Anterior cingulate cortex (tissue), 58 donors: ENCODE measurements around the gene ZMYND15.

Source experiments
- DNase-seq, 58 donors: peaks; one replicate each; lab custom pipeline; 2025; lab: John Stamatoyannopoulos, UW

The ZMYND15 gene

DNA sequence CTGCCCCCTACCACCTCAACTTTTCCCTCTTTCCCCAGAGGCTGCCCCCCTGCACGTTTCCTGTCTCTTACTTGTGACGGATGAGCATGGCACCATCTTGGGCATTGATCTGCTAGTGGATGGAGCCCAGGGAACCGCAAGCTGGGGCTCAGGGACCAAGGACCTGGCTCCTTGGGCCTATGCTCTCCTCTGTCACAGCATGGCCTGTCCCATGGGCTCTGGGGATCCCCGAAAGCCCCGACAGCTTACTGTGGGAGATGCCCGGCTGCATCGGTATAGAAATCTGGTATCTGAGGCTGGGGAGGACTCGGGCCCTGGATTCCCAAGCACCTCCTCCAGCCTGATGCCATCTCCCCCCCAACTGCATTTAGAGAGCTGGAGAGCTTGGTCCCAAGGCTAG, 1.9 kb downstream of the ZMYND15 start:
- DNase-seq, result no peak

DNA sequence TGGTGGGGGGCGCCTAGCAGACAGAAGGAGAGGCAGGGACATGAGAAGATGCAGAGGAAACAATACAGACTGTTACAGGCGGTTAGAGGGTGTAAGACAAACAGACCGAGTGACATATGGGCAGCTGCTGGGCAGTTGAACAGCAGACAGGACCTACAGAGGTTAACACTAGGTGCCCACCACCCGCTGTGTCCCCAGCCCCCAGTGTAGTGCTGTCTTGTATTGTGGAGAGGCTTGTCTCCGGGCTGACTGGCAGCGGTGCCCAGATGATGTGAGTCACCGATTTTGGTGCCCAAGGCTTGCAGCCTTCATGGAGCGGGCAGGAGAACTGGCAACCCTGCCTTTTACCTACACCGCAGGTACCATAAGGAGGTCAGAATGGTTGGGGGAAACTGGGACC, 2.5 kb downstream of the ZMYND15 start:
- DNase-seq, result no peak

DNA sequence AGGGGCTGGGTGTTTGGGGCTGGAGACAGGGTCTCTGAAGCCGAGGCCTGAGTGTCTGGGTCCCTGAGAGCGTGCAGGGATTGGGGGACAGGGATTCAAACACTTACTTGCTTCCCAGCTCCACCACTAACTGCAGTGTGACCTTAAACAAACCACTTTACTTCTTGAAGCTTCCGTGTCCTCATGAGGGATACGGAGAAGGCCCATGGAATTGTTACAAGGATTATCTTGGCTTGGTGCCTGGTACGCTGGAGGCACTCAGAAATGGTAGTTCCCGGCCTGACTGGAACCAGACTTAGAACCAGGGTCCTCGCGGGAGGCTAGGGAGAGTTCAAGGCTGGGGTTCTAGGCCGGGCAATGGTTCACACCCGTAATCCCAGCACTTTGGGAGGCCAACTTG, 3.0 kb downstream of the ZMYND15 start:
- DNase-seq, result no peak

DNA sequence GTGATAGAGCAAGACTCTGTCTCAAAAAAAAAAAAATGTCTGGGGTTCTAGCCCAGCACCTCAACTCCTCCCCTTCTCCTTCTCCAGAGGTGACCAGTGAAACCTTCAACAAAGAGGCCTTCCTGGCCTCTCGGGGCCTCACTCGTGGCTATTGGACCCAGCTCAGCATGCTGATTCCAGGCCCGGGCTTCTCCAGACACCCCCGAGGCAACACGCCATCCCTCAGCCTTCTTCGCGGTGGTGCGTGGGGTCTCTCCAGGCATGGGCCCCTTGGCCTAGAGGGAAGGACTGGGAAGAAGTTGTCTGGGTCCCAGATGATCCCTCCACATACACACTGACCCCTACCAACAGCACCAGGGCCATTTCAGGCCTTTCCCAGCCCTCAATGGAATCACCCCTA, 3.6 kb downstream of the ZMYND15 start:
- no peak for DNase-seq

DNA sequence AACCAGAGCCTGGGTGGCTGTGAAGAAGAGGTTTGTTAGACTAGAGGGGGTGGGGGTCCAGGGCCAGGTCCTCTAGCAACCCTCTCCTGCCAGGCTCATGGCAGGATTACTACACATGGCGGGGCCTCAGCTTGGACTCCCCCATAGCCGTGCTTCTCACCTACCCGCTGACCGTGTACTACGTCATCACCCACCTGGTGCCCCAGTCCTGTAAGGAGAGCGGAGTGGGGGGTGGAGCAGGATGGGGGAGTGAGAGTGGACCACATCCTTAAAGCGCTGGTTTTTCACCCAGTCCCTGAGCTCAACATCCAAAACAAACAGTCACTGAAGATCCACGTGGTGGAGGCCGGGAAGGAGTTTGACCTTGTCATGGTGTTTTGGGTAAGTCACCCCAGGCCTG, 4.3 kb downstream of the ZMYND15 start:
- DNase-seq, result no peak

DNA sequence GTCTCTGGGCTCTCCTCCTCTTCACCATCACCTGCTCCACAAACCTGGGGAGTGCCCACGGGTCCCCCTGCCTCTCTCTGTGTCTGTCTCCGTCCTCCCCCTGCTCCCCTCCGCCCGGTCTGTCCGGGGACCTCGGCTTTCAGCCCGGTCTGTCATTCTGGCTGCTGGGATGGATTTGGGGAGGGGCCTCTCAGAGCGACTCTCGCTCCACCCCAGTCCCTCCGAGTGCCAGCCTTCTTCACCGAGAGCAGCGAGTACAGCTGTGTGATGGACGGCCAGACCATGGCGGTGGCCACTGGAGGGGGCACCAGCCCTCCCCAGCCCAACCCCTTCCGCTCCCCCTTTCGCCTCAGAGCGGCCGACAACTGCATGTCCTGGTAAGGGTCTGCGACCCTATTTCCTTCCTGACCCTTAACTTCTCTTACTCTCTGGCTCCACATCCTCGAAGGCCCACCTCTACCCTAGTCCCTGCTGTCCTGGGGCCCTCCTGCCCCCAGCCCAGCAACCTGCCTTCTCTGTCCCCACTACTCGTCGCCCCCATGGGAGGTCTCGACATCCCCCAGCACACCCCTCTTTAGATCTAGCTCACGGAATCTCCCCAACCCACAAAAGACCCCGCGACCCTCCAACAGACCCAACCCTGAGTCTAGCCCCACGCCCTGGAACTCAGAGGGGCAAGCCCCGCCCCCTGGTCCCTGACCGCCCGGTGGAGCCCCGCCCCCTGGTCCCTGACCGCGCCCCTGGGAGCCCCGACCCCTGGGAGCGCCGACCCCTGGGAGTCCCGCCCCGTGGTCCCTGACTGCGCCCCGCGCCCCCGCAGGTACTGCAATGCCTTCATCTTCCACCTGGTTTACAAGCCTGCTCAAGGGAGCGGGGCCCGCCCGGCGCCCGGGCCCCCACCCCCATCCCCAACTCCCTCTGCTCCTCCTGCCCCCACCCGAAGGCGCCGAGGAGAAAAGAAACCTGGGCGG, 5.7 kb downstream of the ZMYND15 start:
- no peak for DNase-seq

DNA sequence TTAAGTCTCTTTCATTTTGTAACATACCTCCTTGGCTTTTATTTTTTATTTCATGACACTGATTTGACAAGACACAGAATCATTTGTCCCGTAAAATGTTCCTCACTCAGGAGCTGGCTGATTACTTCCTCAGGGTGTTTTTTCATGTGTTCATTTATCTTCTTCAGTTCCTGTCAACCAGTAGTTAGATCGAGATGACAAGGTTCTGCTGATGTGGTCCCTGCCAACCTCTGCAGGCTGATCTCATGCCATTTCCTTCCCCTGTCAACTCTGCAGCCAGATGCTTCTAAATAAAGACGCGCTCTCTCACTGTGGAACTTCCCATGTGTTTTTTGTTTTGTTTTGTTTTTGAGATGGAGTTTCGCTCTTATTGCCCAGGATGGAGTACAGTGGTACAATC, 8.2 kb downstream of the ZMYND15 start:
- DNase-seq, result peak in 2 of 58 donors; percentile 7 to 10

DNA sequence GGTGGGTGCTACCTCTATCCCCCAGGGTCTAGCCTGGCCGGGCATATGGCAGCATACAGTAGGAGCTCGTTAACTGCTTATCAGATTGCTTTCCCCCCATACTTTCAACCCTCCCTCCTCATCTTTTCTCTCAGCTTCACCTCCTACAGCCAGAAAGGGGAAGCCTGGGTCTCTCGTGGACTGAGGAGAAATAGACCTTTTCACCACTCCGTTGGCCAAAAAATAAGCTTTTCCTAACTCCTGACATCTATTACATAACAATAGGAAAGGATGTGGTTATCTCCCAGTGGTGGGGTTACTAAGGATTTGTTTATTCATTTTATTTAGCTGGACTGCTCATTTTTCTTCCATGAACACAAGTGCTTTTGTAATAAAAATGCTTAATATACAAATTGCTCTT, 9.1 kb downstream of the ZMYND15 start:
- no peak for DNase-seq

DNA sequence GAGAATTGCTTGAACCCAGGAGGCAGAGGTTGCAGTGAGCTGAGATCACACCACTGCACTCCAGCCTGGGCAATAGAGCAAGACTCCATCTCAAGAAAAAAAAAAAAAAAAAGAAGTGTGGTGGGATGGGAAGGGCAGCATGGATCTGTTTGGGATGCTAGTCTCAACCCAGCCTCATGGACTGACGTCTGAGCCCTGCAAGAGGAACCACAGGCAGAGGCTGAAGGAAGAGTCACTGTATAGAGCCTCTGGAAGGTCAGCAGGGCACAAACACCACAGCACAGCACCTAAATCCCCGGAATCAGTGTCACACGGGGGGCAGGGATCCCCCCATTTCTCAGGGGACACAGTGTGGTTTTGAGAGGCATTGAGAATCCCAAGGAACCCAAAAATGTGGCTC, 11.0 kb downstream of the ZMYND15 start:
- no peak for DNase-seq

DNA sequence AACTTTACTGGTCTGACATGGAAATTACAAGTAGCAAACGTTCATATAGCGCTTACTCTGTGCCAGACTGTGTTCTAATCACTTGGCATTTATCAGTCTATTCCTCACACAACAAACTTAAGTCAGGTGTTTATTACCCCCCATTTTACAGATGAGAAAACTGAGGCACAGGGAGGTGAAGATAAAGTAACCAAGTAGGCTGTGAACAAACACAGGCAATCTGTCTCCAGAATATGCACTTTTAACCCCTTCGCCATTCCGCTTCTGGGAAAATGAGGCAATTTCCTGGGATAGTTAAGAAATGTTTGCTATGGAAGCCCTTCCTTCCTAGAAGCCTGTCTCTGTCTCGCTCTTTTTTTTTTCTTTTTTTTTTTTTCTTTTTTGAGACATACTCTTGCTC, 12.3 kb downstream of the ZMYND15 start:
- DNase-seq, result no peak

DNA sequence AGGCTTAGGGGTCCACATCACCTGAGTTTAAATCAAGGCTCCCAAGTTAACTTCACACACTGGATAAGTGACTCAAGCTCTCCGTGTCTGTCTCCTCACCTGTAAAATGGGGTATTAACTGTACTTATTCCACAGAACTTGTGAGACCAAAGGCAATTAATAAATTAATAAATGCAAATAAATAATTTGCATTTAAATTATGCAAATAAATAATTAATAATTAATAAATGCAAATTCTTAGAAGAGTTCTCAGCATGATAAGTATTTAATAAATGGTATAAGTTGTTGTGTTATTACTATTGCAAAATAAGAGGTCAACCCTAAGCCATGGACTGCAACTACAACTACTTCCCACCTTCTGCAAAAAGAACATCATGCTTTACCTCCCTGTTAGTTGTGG, 13.8 kb downstream of the ZMYND15 start:
- no peak for DNase-seq

DNA sequence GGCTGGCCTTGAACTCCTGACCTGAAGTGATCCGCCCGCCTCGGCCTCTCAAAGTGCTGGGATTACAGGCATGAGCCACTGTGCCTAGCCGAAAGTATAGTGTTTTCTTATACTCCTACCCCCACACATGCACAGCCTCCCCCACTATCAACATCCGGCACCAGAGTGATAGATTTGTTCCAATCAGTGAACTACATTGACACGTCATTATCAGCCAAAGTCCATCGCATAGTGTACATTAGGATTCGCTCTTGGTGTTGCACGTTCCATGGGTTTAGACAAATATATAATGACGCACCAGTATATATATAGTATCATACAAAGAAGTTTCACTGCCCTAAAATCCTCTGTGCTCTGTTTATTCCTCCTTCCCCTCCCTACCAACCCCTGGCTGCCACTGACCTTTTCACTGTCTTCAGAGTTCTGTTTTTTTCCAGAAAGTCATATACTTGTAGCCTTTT, 20.2 kb downstream of the ZMYND15 start:
- no peak for DNase-seq

DNA sequence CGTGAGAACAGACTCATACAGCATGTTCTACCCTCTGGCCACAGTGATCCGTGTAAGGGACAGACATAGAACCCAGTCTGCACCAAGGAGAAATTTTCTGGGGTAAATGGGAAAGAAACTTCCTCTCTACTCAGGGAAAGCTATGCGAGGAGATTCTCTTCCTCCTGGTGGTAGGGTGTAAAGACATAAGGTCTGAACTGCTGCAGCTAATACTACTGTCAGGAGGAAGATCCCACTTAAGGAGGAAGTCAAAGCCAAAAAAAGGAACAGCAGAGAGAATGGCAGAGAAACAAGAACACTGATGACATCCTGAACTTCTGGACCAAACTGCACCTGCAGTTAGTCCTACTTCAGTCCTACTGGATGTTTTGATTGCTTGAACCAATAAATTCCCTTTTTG, 25.0 kb downstream of the ZMYND15 start:
- peak in 1 of 58 donors; percentile 20 for DNase-seq

DNA sequence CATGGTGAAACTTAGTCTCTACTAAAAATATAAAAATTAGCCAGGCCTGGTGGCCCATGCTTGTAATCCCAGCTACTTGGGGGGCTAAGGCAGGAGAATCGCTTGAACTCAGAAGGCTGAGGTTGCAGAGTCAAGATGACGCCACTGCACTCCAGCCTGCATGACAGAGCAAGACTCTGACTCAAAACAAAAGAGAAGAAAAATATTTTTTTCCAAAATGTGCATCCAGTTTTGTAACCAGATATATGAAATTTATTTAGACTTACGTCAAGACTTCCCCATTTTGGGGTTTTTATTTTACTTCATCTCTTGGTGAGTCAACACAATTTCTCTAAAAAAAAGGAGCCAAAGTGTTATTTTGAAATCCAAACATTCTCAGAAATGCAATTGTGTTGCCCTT, 26.6 kb downstream of the ZMYND15 start:
- no peak for DNase-seq

DNA sequence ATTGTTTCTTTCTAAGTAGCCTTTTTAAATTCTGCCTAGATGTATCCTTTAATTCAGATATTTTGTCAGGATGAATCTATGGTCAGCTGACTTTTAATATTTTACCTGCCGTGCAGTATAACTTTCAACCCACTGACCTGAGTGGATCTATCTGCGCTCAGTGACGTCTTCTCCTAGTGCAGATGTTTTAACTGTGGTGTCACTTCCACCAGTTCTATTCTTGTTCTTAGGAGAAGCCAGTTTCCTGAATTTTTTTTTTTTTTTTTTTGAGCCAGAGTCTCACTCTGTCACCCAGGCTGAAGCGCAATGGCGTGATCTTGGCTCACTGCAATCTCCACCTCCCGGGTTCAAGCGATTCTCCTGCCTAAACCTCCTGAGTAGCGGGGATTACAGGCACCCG, 27.1 kb downstream of the ZMYND15 start:
- no peak for DNase-seq

DNA sequence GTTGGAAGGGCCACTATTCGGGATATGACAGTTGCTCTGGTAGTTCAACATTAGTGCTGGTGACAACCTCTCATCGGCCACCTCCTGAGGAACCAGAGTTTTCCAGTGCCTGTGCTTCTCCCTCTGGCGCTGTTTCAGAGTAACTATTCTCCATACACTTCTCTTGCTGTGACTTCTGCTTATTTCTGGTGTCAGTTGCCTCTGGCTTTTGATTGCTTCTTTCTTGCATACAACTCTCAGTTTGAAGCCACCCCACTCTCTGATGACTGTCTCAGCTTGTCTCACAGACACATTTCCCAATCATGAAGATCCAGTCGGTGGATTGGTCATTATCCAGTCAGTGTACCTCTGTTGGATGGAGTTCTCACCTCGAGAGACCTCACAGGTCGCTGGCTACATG, 28.7 kb downstream of the ZMYND15 start:
- no peak for DNase-seq

DNA sequence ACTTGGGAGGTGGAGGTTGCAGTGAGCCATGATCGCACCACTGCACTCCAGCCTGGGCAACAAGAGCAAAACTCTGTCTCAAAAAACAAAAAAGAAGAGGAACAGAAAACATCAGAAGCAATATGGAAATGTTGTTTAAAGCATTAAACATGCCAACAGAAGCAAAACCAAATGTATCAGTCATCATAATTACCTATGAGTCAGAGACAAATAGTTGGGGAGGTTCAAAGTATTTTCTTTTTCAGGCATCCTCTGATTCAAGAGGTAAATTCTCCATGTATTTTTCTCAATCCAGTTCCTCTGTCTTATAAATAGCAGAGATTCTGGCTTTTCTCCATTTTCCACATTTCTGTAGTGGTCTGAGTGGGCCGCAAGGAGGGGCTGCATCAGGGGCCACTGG, 30.0 kb downstream of the ZMYND15 start:
- no peak for DNase-seq

DNA sequence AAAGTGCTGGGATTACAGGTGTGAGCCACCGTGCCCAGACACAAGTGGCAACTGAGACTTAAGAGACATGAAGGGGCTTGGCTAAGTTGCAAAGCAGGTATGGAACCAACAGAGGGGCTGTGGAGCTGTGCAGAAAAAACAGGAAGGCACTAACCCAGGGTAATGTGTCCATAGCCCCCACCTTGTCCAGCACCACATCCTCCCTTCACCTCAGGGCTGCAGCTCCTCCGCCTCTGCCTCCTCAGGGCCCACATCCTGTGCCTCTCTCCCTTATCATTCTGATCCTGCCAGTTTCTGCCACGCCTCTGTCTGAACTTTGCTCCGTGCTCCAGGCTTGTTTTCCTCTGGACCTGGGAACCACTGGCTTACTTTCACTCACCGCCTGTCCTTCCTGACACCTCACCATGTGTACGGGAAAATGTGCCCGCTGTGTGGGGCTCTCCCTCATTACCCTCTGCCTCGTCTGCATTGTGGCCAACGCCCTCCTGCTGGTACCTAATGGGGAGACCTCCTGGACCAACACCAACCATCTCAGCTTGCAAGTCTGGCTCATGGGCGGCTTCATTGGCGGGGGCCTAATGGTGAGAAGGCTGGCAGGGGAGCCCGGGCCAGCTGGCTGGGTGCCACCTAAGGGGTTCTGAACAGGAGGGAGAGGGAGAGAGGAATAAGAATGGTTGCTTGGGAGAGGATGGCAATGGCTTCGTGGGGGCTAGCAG, 32.0 kb downstream of the ZMYND15 start, which contains the start of gene TM4SF5:
TSS of gene TM4SF5 (plus strand) at position 368 of the 716 bp plus-strand sequence. CDS start at position 405, 37 bp downstream.
- DNase-seq, result no peak

DNA sequence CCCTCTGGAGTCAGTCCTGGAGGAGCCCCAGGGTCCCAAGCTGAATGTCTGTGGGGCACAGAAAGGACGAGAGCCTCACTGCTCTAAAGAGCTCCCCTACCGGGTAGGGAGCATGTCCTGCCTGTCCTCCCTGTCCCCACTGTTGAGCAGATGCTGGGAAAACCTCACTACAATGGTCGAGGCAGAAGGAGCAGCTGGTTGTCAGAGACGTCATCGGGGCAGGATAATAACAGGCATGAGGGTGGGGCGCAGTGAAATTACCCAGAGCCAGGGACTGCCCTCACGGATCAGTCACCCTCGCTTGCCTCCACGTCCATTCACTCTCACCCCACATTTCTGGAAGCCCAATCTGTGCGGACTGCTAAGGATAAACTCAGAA, 32.6 kb downstream of the ZMYND15 start:
- DNase-seq, result no peak

DNA sequence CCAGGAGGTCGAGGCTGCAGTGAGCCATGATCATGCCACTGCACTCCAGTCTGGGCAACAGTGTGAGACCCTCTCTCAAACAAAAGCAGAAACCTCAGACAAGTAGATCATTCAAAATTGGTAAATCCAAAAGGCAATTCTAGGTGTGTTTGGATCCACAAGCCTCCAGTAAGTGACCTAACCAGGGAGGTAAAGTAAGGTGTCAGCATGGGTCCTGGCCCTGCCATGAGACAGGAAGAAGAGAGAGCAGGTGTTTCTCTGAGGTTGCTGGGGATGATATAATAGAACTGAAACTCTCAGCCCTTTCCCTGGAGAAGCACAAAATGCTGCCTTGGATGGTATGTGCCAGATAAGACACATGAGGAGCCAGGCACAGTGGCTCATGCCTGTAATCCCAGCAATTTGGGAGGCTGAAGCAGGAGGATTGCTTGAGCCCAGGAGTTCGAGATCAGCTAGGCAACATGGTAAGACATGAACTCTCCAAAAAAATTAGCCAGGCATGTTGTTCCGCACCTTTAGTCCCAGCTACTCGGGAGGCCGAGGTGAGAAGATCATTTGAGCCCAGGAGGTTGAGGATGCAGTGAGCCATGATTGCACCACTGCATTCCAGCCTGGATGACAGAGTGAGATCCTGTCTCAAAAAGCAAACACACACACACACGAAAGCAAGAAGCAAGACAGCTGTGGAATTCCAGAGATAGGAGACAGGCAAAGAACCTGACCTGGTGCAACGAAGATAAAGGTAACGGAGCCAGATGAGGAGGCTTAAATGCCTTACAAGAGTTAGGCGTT, 38.5 kb downstream of the ZMYND15 start:
- no peak for DNase-seq
